Testis (tissue), 2 donors: Measurements from ENCODE around the gene SLX4.

Experiments used
- POLR2A ChIP-seq: fragments of 450-650 bp; IDR thresholded peaks from one replicate; pipeline ENCODE4 v1.6.1; 2017; ENCODE audit warnings: antibody characterized with exemption, mild to moderate bottlenecking, moderate library complexity
- TF ChIP-seq, protein P1 (sequence below), 3 experiments: fragments of 450-650 bp in 2 of 3; fragments of 200-600 bp in 1 of 3; sonication (generic) in 1 of 3; IDR thresholded peaks; one replicate each; pipeline ENCODE4 v1.5.1; 2016 to 2019; ENCODE audit warnings: antibody characterized with exemption in 3 of 3, mild to moderate bottlenecking in 2 of 3, moderate library complexity in 1 of 3

DNA sequence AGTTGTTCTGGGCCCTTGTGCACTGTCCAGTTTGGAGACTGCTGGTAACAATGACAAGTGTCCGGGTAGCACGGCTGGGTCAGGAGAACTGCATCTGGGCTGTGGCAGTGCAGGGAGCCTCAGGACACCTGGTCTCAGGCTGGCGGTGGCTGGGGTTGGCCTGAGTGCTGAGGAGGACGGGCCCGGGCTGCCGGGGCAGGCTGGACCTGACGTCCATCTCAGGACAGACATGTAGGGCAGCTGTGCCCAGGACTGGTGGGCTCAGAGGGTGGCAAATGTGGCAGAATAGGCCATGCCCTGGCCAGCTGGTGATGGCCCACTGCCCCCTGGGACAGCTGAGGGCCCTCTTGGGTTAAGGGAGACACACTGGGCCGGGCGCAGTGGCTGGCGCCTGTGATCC, 30.0 kb downstream of the SLX4 start:
- TF ChIP-seq, protein P1, sequence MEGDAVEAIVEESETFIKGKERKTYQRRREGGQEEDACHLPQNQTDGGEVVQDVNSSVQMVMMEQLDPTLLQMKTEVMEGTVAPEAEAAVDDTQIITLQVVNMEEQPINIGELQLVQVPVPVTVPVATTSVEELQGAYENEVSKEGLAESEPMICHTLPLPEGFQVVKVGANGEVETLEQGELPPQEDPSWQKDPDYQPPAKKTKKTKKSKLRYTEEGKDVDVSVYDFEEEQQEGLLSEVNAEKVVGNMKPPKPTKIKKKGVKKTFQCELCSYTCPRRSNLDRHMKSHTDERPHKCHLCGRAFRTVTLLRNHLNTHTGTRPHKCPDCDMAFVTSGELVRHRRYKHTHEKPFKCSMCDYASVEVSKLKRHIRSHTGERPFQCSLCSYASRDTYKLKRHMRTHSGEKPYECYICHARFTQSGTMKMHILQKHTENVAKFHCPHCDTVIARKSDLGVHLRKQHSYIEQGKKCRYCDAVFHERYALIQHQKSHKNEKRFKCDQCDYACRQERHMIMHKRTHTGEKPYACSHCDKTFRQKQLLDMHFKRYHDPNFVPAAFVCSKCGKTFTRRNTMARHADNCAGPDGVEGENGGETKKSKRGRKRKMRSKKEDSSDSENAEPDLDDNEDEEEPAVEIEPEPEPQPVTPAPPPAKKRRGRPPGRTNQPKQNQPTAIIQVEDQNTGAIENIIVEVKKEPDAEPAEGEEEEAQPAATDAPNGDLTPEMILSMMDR (IDR thresholded peaks at IDR 0.05), result no peak
- TF ChIP-seq POLR2A, result no peak
